Activated CD4-positive, CD25-positive, alpha-beta regulatory T cell (primary cell): ENCODE data around the gene CENPS.
"Not testable (repeated sequence)": the region's sequence is repeated elsewhere in the genome, so short reads cannot be mapped to it uniquely, and the experiment has no call there.

Experiments
- DNase-seq, 4 experiments: peaks; one replicate each; lab custom pipeline; 2025; lab: John Stamatoyannopoulos, UW

CENPS gene

DNA sequence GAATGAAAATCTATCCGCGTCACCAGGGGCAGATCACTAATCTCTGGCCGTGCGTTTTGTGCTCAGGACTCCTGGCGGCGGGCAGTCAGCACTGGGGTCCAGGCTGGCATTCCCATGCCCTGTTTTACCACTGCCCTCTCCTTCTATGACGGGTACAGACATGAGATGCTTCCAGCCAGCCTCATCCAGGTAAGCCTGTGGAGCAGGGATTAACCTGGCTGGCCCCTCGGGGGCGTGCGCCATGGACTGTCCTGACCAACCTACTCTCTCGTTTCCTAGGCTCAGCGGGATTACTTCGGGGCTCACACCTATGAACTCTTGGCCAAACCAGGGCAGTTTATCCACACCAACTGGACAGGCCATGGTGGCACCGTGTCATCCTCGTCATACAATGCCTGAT lies 10.9 kb upstream of the CENPS start:
- no peak for DNase-seq

DNA sequence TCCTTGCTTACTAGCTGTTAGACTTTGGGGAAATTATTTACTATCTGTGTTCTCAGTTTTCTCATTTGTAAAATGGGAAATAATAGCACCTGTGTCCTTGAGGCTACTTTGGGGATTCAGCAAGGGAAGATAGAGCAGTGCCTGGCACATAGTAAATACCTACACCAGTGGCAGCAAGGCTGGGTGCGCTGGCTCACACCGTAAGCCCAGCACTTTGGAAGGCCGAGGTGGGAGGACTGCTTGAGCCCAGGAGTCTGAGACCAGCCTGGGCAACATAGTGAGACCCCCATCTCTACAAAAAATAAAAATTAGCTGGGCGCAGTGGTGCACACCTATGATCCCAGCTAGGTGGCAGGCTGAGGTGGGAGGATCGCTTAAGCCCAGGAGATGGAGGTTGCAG lies 8.6 kb upstream of the CENPS start:
- DNase-seq = no peak

DNA sequence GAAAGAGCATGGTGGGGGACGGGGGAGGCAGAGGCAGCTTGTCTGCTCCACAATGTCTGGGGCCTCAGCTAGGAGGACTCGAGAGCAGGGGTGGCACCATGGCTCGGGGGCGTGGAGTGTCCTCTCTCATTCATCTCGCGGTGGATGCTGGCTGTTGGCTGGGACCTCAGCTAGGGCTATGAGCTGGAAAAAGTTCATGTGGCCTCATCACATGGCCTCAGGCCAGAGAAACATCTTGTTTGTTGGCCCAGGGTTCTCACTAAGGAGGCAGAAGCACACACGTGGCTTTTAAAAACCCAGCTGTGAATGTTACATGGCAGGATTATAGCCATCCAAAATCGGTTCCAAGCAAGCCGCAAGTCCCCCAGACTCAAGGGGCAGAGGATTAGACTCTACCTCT lies 6.2 kb upstream of the CENPS start:
- DNase-seq = no peak

DNA sequence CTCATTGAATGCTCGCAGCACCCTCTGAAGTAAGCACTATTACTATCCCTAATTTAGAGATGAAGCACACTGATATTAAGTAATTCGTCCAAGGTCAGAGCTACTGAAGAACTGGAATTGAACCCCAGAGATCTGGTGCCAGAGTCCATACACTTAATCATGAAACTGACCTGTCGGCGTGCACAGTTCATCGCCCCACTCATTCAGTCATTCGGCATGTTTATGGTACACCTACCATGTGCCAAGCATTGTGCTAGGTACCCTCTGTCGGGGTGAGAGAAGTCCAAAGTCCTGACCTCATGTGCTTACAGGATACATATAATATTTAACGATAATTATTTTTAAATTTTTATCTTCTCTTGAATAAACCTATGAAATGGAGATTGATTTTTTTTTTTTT lies 5.6 kb upstream of the CENPS start:
- no peak for DNase-seq

DNA sequence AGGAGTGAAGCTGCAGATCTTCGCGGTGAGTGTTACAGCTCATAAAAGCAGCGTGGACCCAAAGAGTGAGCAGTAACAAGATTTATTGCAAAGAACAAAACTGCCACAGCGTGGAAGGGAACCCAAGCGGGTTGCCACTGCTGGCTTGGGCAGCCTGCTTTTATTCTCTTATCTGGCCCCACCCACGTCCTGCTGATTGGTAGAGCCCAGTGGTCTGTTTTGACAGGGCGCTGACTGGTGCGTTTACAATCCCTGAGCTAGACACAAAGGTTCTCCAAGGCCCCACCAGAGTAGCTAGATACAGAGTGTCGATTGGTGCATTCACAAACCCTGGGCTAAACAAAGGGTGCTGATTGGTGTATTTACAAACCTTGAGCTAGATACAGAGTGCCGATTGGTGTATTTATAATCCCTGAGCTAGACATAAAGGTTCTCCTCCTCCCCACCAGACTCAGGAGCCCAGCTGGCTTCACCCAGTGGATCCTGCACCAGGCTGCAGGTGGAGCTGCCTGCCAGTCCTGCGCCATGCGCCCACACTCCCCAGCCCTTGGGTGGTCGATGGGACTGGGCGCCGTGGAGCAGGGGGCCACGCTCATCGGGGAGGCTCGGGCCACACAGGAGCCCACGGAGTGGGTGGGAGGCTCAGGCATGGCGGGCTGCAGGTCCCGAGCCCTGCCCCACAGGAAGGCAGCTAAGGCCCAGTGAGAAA lies 4.3 kb upstream of the CENPS start:
- DNase-seq = not testable (repeated sequence)

DNA sequence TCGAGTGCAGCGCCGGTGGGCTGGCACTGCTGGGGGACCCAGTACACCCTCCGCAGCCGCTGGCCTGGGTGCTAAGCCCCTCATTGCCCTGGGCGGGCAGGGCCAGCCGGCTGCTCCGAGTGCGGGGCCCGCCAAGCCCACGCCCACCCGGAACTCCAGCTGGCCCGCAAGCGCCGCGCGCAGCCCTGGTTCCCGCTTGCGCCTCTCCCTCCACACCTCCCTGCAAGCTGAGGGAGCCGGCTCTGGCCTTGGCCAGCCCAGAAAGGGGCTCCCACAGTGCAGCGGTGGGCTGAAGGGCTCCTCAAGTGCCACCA lies 3.7 kb upstream of the CENPS start:
- not testable (repeated sequence) for DNase-seq

DNA sequence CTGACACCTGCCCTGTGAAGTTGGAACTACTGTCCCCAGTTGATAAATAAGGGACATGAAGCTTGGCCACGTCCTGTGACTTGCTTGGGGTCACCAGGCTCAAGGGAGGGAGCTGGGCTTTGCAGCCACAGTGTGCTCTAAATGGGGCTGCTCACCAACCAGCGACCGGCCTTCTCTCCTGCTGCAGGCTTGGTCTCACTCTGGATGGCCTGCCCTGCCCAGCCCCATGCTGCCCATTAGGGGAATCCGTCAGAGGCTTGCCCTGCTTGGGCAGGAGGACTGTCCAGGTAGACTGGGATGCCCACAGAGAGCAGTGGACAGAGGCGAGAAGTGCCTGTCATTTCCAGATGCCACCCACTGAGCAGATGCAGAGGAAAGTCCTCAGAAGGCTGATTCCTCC lies 1.2 kb upstream of the CENPS start:
- DNase-seq = no peak

DNA sequence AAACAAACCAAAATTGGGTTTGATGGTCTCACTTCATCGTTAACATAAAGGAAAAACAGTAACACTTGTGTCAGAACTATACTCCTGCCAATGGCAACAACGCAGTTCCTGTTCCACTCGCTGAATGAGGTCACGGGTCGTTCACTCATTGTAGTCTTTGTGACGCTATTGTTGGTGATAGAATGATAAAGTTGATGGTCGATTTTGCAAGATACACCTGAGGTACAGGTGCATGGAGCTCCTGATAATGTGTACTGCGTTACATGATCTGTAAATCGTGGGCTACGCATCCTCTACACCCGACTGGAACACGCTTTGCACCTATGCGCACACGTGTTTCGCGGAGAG lies 391 bp upstream of the CENPS start:
- no peak for DNase-seq

DNA sequence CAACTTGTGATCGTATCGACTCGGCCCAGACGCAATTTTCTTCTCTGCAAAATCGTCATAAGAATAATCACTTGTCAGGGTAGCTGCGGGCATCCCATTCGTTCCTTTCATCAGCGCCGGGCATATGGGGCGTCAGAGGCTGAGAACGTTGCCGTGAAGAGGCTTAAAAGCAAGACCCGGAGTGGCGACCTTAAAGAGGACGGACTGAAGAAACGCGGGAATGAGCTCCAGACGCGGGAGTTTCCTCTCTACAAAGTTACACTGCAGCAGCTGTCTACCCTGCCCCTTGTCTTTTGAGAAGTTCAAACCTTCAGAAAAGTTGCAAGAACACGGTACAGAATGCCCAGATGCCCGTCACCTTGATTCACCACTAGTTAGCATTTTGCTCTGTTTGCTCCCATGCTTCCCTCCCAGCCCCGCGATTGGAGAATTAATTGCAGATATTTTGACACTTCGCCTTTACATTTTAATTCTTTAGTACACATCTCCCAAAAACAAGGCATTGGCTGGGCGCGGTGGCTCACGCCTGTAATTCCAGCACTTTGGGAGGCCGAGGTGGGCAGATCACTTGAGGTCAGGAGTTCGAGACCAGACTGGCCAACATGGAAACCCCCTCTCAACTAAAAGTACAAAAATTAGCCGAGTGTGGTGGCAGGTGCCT lies 967 bp downstream of the CENPS start:
- no peak for DNase-seq

DNA sequence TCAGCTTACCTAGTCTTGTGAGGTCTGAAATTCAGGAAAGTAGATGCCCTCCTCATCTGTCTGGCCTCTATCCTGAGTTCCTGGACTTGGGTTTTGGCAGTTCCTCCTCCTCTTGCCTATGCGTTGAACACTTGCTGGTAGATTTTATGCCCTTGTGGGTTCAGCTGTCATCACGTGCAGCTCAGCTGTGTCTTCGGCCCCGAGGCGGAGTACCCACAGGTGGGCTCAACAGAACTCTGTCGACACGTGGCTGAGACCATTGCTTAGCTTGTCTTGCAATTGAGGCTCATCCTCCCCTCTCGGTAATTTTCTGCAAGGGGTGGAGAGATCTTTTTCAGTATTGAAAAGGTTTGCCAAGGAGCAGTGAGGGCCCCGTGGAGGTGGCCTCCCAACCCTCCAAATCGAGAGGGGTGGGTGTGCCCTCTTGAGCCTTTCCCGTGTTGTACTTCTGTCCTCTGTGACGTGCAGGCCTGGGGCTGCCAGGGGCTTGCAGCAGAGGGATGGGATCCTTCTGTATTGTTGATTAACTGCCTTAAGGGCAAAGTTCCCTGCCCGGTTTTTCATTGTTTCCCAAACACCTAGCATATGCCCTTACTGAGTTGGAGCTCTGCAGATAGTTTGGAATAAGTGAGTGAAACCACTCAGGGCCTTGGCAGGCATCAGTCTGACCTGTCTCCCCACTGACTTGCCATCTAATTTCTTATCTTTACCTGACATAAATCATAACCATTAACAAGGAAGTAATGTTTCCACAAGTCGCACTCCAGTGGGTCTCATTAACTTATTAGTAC lies 2.9 kb downstream of the CENPS start:
- DNase-seq = no peak

DNA sequence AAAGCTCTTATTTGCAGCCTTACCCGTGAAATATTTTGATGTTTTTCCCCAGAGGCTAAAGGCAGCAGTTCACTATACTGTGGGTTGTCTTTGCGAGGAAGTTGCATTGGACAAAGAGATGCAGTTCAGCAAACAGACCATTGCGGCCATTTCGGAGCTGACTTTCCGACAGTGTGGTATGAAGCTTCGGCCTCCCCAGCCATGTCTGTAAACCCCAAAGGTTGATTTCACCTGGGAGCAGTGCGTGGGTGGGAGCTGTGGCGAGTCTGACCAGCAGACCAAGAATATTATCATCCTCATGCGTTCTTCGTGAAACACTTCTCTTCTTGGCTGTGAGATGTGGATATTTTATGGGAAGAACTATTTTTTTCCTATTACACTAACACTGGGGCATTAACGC lies 3.6 kb downstream of the CENPS start:
- DNase-seq = no peak

DNA sequence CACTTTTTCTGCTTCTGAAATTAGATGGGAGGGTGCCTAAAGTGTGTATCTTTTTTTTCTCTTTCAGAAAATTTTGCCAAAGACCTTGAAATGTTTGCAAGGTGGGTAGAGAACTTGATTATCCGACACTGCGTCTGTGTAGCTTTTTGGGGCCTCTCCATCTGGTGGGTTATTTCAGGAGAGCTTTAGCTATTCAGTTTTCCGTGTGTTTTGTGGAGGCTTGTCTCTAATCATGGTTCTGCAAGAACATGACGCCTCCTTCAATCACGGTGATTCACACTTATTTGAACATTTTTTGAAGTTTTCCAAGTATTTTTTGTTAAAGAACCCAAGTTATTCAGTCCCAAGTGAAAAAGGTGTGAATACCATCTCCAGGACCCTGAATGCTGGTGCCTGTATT lies 4.4 kb downstream of the CENPS start:
- DNase-seq = no peak

DNA sequence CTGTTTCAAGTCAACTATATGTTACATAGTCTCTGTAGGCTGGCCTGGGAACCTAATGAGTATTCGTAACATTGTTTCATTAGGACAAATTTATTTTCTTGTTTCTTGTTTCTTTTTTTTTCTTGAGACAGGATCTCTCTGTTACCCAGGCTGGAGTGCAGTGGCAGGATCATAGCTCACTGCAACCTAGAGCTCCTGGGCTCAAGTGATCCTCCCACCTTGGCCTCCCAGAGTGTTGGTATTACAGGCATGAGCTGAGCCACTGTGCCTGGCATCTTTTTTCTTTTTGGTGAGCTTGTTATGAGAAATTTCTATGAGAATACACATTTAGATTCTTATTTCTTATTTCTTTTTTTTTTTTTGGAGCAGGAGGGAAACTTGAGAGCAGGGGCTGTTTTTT lies 6.8 kb downstream of the CENPS start:
- no peak for DNase-seq

DNA sequence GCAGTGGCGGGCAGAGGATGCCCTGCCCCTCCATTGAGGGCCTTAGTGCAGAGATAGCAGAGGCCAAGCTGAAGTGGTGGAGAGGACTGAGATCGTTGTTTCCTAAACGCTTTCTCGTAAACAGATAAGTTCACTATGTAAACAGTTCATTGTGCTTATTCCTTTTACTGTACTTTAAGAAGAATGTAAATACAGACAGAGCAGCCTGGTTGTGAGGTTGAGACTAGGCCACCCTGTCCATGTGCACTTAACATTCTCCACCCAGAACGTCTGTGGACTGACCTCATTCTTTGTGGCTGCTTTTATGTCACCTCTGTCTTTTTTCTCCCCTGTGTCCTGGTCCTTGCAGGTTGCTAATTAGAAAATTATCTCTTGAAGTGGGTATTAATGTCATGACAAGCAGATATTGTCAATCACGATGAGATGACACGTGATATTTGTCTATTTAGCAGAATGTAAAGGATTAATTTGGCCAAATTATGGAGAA lies 8.5 kb downstream of the CENPS start:
- DNase-seq = no peak

DNA sequence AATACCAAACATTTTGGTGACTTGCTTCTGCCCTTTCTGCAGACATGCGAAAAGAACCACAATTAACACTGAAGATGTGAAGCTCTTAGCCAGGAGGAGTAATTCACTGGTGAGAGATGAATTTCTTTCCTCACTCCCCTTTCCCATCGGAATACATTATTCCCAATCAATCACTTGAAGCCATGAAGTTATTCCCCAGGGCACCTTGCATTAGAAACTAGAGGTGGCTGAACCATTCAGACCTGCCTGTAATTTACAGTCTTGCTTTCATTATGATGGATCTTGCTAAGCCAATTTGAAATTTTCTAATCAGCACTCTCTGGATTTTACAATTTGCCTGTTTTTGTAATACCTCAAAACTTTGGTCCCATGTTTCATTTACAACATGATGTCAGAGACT lies 10.1 kb downstream of the CENPS start:
- no peak for DNase-seq

DNA sequence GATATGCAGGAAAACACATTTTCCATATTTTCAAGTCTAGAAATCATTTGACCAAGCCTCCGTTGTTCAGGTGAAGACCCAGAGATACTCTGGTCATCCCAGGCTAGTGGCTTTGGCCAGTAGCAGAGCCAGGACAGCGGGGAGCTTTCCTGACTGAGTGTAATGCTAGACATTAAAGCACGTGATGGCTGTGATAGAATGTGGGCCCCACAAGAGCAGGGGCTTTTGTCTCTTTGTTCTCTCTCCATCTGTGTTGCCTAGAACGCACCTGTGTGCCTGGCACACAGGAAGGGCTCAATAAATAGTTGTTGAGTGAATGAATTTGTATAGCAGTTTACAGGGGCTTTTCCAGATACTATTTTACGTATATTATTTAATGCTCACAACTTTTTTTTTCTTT lies 10.6 kb downstream of the CENPS start:
- no peak for DNase-seq

DNA sequence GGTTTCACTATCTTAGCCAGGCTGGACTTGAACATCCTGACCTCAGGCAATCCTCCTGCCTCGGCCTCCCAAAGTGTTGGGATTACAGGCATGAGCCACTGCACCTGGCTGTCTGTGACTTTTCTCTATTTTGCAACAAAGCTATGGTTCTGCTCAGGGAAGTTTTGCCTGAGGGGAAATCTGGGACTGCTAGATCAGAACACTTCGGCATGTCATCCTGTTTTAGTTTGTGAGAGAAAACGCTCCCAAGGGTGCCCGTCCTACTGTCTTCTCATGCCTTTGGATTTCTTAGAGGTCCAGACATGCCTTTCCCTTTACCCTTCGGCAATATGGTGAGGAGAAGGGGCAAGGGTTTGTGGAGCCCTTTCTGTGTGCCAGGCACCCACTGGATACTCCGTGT lies 14.0 kb downstream of the CENPS start:
- DNase-seq = no peak

DNA sequence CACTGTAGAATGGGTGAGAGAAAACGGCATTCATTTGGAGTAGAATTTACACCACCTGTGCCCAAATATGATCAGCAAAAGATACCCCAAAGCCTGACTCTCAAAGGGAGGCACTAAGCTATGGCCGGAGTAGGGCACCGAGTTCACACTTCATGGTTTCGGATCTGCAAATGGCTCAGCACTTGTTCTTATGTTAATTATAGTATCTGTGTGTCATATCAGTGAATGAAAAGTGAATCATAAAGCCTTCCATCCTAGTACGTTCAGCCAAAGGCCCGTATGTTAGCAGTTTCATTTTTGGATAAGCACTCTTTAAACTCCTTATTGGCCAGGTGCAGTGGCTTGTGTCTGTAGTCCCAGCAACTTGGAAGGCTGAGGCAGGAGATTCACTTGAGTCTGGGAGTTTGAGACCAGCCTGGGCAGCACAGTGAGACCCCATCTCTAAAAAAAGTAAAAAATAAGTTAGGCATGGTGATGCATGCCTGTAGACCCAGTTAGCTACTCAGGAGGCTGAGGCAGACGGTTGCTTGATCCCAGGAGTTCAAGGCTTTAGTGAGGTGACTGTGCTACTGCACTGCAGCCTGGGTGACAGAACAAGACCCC lies 14.7 kb downstream of the CENPS start:
- no peak for DNase-seq

DNA sequence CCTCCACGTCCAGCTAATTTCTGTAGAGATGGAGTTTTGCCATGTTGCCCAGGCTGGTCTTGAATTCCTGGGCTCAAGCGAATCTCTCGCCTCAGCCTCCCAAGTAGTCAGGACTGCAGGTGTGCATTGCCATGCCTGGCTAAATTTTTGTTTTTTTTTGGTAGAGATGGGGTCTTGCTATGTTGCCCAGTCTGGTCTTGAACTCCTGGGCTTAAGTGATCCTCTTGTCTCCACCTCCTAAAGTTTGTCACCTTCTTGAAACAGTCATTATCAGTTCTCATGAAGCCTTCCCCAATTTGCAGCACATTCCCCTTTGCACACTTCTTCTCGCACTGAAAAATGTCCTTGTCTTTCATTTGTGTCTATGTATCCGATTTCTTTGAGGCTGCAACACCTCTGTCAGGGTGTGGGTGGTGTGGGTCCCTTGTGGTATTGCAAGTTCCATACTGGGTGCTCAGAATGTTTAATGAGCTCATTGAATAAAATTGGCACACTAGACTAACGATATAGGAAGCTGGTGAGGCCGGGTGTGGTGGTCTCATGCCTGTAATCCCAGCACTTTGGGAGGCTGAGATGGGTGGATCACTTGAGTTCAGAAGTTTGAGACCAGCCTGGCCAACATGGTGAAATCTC lies 16.7 kb downstream of the CENPS start:
- no peak for DNase-seq

DNA sequence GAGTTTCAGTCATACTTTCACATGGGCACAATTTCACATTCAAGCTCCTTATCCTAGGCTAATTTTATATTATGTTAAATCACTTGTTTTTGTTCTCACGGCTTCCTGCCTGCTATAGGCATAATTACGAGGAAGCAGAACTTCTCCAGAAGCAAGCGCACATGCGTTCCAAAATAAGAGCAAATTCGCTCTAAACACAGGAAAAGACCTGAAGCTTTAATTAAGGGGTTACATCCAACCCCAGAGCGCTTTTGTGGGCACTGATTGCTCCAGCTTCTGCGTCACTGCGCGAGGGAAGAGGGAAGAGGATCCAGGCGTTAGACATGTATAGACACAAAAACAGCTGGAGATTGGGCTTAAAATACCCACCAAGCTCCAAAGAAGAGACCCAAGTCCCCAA lies 19.5 kb downstream of the CENPS start, which contains the start of gene CORT:
Gene CORT (plus strand): TSS at position 281 of the 400 bp plus-strand sequence. CDS start 193 bp downstream, outside the sequence.
- DNase-seq = no peak

DNA sequence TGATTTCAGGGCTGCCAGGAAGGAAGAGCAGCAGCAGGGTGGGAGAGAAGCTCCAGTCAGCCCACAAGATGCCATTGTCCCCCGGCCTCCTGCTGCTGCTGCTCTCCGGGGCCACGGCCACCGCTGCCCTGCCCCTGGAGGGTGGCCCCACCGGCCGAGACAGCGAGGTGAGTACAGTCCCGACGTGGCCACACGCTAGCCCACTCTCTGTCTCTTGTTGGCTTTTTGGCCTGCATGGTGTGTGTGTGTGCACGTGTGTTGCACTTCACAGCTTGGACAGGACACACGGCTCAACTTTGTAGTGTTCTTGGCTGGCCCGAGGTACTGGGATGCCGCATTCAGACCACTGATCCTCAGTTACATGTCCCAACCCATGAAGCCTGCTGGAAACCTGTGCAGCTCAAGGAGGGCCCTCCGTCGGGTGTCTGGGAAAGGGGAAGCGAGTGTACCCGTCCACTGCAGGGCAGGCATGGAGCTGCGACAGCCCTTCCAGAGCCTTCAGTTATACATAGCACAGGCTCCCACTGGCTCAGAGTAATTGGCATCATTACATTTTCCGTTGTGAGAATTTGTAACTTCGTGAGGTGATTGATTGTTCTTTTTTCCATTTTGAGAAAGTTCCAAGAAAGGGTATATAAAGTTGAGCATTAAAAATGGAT lies 20.1 kb downstream of the CENPS start:
- no peak for DNase-seq

DNA sequence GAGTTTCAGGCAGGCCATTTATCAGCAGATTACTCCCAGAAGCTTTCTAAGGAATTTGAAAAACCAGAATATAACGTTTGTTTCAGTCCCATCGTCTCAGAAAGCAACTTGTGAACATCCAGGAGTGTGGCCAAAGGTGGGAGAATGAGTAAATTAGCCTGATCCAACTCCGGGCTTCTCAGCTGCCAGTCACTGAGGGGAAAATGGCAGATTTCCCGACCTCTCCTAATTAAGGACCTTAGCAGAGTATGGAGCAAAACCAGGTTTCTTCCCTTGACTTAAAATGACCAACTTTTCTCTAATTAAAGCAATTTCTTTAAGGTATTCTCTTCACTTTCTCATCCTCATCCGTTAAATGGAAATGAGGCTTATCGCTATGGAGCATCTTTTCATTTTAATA lies 20.6 kb downstream of the CENPS start:
- no peak for DNase-seq
